ENCODE data around the gene NTM. TPM values are rescaled to one million over a fixed set of nuclear protein-coding genes. Genes with fewer than 3 reads are reported as not detected.

NTM gene
- total RNA-seq, 2 donors from 2014 or later = 19.1 to 44.7 TPM

DNA sequence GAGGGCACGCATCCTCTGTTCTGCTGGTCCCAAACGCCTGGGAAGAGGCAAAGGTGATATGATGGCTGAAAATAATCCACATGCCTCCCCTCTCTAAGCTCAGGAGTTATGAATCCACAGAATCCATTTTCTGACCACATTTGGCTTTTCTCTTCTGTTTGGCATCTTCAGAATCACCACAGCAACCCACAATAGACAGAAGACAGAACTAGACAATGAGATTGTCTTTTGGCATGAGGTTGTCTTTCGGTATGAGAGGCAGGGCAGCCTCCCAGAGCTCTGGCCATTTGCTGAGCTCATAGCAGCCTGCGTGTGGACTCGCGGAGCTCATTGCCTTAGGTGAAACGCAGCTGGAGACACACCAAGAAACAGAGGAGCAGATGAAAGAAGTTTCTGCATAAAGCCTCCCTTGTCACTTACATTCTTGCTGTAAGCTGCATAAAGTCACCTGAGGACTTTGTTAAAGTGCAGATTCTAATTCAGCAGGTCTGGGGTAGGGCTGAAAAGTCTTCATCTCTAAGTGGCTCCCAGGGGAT is 868.0 kb downstream of the NTM start:
- Histone ChIP-seq H3K27me3 (no peaks in the 10 kb centered on the region), H3K4me1 (no peaks in the 10 kb centered on the region), H3K27ac (no peak overlapping the region), H3K4me3 (no peak overlapping the region), H3K9me3 (no peaks in the 10 kb centered on the region), H3K36me3 (no peaks in the 10 kb centered on the region)
- DNase-seq (ENCODE audit: low spot score) = no peak
- TF ChIP-seq, protein P1, sequence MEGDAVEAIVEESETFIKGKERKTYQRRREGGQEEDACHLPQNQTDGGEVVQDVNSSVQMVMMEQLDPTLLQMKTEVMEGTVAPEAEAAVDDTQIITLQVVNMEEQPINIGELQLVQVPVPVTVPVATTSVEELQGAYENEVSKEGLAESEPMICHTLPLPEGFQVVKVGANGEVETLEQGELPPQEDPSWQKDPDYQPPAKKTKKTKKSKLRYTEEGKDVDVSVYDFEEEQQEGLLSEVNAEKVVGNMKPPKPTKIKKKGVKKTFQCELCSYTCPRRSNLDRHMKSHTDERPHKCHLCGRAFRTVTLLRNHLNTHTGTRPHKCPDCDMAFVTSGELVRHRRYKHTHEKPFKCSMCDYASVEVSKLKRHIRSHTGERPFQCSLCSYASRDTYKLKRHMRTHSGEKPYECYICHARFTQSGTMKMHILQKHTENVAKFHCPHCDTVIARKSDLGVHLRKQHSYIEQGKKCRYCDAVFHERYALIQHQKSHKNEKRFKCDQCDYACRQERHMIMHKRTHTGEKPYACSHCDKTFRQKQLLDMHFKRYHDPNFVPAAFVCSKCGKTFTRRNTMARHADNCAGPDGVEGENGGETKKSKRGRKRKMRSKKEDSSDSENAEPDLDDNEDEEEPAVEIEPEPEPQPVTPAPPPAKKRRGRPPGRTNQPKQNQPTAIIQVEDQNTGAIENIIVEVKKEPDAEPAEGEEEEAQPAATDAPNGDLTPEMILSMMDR (IDR thresholded peaks at IDR 0.05) = no peak

DNA sequence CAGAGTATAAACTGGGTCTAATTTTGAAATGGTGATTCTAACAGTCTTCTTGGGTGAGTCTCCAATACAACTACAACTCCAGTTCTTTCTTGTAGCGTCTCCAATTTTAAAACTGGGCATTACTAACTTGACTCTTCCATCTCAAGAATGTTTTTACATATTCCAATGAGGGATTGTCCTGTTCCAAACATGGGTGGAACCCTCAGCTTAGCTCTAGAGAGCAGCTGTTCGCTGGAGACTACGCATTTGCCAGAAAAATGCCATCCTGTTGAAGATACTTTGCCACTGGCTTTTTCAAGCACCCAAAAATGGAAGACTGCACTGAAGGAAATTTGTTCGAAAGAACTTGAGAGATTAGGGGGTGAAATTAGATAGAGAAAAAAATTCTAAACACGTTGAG is 870.0 kb downstream of the NTM start:
- Histone ChIP-seq H3K9me3 (no peaks in the 10 kb centered on the region), H3K36me3 (no peaks in the 10 kb centered on the region), H3K4me3 (no peak overlapping the region), H3K27me3 (no peaks in the 10 kb centered on the region), H3K27ac (no peak overlapping the region), H3K4me1 (no peaks in the 10 kb centered on the region)
- TF ChIP-seq, protein P1 (IDR thresholded peaks at IDR 0.05) = no peak
- DNase-seq (ENCODE audit: low spot score) = no peak

DNA sequence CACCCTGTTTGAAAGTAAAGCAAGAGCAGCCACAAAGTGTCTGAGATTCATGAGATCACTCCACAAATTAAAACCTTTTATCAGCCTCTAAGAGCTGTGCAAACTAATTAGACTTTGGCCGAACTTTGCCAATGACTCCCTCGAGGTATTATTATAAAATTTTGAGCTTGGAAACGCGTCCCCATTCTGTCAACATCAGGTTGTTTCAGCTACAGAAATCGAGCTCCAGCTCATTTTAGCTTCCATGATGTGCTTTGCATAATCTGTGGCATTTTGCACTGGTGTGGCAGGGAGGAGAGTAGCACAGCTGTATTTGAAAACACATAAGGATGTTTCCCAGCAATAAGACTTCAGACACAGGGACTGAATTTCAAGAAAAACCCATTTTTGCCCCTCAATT is 872.2 kb downstream of the NTM start:
- Histone ChIP-seq H3K27ac (no peak overlapping the region), H3K36me3 (no peaks in the 10 kb centered on the region), H3K4me3 (no peak overlapping the region), H3K4me1 (no peaks in the 10 kb centered on the region), H3K27me3 (no peaks in the 10 kb centered on the region), H3K9me3 (no peaks in the 10 kb centered on the region)
- TF ChIP-seq, protein P1 (IDR thresholded peaks at IDR 0.05) = no peak
- DNase-seq (ENCODE audit: low spot score) = no peak

DNA sequence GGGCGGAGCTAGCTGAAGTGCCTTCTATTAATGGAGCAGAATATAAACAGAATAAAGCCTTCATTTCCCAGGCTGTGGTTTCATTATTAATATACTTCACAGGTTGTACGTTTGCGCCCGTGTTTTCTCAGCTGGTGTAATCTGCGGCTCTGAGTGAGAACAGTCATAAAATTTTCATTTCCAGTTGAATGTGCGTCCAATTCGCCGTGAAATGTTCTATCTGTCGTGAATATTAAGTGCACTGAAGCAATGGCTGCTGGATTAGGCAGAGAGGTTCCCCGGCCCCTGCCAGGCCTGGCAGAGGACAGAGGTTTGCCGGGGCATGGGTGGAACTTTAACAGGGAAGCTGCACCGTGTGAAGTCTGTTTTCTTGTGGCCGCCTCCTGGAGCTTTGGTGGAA is 874.4 kb downstream of the NTM start:
- Histone ChIP-seq H3K4me1 (no peaks in the 10 kb centered on the region), H3K9me3 (no peaks in the 10 kb centered on the region), H3K4me3 (no peak overlapping the region), H3K27me3 (no peaks in the 10 kb centered on the region), H3K27ac (no peak overlapping the region), H3K36me3 (no peaks in the 10 kb centered on the region)
- no peak for DNase-seq (ENCODE audit: low spot score)
- TF ChIP-seq, protein P1 (IDR thresholded peaks at IDR 0.05) = no peak

DNA sequence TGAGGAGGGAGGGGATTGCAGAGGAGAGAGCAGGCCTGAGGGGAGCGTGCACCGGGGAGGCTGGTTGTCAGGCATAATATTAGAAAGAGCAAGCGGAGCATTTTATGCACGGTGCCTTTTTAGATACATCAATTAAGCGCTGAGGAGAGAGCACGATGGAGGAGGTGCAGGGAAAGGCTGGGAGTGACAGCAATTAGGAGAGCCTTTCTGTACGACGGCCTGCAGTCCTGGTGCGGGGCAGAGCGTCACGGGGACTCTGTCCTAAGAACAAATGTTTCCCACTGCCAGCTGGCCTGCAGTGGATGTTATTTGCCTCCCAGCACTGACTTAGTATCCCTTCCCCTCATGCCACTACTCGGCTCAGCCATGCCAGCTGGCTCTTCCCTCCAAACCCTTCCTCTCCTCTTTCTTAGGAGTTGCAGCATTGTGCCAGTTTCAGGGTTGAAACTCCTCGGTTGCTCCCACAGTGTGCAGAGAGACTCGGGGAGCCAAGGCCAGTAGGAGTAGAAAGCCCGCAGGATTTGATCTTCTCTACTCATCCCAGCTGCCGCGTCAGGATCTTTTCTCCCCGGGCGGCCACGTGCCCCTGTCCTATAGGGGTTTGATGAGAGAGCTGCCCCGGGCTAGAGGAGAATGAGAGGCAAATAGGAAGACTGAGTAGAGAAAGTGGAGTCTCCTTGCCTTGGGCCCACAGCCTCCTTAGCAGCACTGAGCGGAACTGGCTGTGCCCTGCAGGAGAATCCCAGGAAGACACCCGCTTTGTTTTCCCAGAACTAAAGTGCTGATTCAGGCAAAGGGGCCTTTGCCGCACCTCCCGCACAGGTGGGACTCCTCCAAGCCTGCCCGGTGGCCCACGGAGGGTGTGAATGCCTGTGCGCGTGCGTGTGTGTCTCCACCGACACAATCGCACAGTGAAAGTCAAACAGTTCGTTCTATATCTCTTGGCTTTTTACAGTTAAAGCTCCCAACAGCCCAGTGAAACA is 875.3 kb downstream of the NTM start:
- Histone ChIP-seq H3K4me3 (no peak overlapping the region), H3K9me3 (peaks cover 0 to 6% of the 10 kb centered on the region in 2 donors), H3K4me1 (no peaks in the 10 kb centered on the region), H3K27ac (no peak overlapping the region), H3K27me3 (no peaks in the 10 kb centered on the region), H3K36me3 (no peaks in the 10 kb centered on the region)
- TF ChIP-seq, protein P1 (IDR thresholded peaks at IDR 0.05) = no peak
- DNase-seq (ENCODE audit: low spot score) = no peak
